Mucosa of rectum (tissue), 2 donors: ENCODE results near the gene GRIP1.

ENCODE experiments used
- H3K27ac ChIP-seq, 2 donors: one replicate each; pipeline ENCODE4 v1.7.0; 2013; ENCODE audit warnings: inconsistent platforms in 2 of 2, low read depth in 2 of 2, low read length in 2 of 2
- H3K27me3 ChIP-seq, 2 donors: one replicate each; pipeline ENCODE4 v1.7.0; 2013; ENCODE audit warnings: low read length in 2 of 2; ENCODE audit not compliant: control insufficient read depth in 2 of 2, insufficient read depth in 2 of 2
- H3K36me3 ChIP-seq, 2 donors: one replicate each; pipeline ENCODE4 v1.7.0; 2013; ENCODE audit warnings: low read length in 2 of 2; ENCODE audit not compliant: control insufficient read depth in 2 of 2, insufficient read depth in 2 of 2
- H3K4me1 ChIP-seq, 2 donors: one replicate each; pipeline ENCODE4 v1.7.0; 2013; ENCODE audit warnings: low read length in 2 of 2, mild to moderate bottlenecking in 1 of 2; ENCODE audit not compliant: control insufficient read depth in 2 of 2, insufficient read depth in 2 of 2
- H3K4me3 ChIP-seq, 2 donors: one replicate each; pipeline ENCODE4 v1.7.0; 2013; ENCODE audit warnings: low read length in 2 of 2
- H3K9ac ChIP-seq, 2 donors: one replicate each; pipeline ENCODE4 v1.7.0; 2013; ENCODE audit warnings: low read length in 2 of 2, low read depth in 1 of 2, mild to moderate bottlenecking in 1 of 2
- H3K9me3 ChIP-seq, 2 donors: one replicate each; pipeline ENCODE4 v1.7.0; 2013; ENCODE audit warnings: low read length in 2 of 2; ENCODE audit not compliant: control insufficient read depth in 2 of 2
- donor health status: healthy.
- donor health status: Normal muscosa, but diverticular disease.

The GRIP1 gene

DNA sequence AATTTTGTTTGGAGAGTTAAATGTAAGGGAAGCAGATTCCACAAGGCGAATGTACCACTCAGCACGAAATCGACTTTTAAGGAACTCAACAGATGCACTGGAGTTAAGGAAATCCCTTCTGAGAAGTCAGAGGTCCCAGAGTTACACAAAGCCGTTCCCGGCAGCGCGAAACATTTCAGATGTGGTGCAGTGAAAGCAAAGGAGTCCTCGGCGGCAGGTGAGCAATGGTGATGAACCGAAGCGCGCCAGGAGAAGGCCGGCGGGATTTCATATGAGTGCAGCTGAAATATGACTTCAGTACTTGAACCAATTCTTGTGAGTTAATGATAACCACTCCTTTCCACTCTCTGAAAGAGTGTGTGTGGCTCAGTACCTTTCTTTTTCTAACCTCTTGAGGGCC lies 183.2 kb downstream of the GRIP1 start:
- Histone ChIP-seq H3K27me3 (no peaks in the 10 kb centered on the region), H3K9me3 (no peaks in the 10 kb centered on the region), H3K9ac (no peak overlapping the region), H3K4me1 (no peaks in the 10 kb centered on the region), H3K27ac (no peak overlapping the region), H3K4me3 (no peak overlapping the region), H3K36me3 (no peaks in the 10 kb centered on the region)

DNA sequence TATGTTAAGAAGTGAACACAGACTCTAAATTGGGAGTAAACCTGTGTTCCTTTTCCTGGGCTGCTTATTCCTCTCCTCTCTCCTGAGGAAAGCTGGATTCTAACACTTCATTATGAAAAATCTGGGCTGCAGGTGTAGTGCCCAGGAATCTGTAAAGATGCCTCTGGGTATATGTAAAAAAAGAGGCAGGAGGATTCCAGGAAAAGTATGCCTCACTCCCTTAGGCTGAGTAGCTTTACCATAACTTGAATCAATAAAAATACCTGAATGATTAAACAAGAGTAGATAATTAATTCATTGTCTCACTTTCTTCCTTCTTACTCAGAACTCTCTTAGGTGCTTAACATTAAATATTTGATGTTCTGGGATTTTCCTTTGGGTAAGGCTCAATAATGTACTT lies 185.1 kb downstream of the GRIP1 start:
- H3K4me1 ChIP-seq: no peaks in the 10 kb centered on the region
- H3K9me3 ChIP-seq: no peaks in the 10 kb centered on the region
- H3K36me3 ChIP-seq: no peaks in the 10 kb centered on the region
- no peak overlapping the region for H3K9ac ChIP-seq
- H3K27ac ChIP-seq: no peak overlapping the region
- no peaks in the 10 kb centered on the region for H3K27me3 ChIP-seq
- H3K4me3 ChIP-seq: no peak overlapping the region

DNA sequence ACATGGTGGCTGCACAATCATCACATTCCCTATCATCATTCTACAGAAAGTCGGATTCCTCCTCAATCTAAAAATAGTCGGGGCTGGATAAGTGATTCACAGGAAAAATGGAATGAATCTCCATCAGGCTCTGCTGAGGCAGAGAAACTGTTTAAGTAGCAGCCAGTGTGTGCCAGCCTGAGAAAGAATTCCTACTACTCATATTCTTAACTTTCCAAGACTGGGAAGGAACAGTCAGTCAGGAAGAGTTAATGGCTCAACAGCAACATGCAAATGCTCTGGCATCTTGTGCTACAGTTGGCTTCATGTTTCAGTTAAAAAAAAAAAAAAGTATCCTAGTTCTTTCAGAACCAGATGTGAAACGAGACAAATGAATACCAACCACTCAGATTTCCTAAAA lies 187.0 kb downstream of the GRIP1 start:
- no peak overlapping the region for H3K4me3 ChIP-seq
- H3K27ac ChIP-seq: no peak overlapping the region
- no peak overlapping the region for H3K9ac ChIP-seq
- no peaks in the 10 kb centered on the region for H3K27me3 ChIP-seq
- no peaks in the 10 kb centered on the region for H3K36me3 ChIP-seq
- no peaks in the 10 kb centered on the region for H3K4me1 ChIP-seq
- no peaks in the 10 kb centered on the region for H3K9me3 ChIP-seq

DNA sequence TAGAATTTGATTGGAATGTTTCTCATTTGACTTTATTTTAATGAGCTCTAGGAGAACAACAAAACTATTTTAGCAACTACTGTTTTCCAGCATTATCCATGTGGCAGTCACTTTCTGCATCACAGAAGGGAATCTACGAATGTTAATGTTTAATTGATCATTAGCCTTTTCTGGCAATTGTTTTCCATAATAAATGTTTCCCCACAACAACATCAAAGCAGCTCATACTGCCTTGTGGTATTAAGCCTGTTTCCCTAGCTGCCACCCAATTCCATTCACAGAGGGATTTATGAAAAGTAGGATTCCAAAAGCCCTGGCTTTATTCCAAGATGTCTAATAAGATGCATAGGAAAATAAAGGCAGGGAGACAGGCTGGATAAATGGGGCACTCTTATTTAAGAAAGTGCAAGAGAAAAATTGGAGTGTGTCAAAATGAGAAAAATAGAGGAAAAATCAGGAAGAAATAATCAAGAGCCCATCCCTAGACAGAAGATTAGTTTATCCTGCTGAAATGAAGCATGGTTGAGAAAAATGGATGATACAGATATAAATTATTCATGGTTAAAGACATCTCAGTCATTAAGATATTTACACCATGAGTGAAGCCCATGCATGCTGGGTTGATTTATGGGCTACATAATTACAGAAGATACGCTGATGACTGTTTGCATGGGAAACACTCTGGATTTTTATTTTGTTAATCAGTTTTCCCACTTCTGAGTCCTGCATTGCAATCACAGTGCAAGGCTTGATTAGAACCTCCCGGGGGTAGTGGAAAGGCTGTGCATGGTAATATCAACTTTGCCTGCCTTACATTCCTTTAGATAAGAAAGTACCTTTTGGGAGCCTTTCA lies 196.3 kb downstream of the GRIP1 start:
- no peaks in the 10 kb centered on the region for H3K27me3 ChIP-seq
- no peaks in the 10 kb centered on the region for H3K36me3 ChIP-seq

DNA sequence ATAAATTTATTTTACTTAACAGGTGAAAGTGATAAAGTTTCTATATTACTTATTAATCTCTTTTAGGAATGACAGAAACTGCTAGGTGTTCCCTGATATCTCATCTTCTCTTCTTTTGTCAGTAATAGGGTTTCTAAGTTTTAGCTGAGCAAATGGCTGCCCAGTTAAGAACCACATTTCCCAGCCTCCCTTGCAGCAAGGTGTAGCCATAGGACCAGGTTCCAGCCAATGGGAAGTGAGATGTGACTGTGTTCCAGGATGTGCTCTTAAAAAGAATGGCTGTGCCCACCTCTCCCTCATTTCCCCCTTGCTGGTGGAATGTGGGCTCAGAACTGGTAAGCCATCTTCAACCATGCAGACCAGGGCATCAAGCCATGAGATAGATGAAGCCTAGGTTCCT lies 210.9 kb downstream of the GRIP1 start:
- H3K4me1 ChIP-seq: no peaks in the 10 kb centered on the region
- H3K4me3 ChIP-seq: no peak overlapping the region
- no peaks in the 10 kb centered on the region for H3K27me3 ChIP-seq
- no peak overlapping the region for H3K9ac ChIP-seq
- no peaks in the 10 kb centered on the region for H3K9me3 ChIP-seq
- no peak overlapping the region for H3K27ac ChIP-seq
- no peaks in the 10 kb centered on the region for H3K36me3 ChIP-seq

More for the DNA sequence above, 196.3 kb downstream of the GRIP1 start:
- Histone ChIP-seq H3K27ac (no peak overlapping the region), H3K9me3 (no peaks in the 10 kb centered on the region), H3K4me3 (no peak overlapping the region), H3K9ac (no peak overlapping the region), H3K4me1 (no peaks in the 10 kb centered on the region)

DNA sequence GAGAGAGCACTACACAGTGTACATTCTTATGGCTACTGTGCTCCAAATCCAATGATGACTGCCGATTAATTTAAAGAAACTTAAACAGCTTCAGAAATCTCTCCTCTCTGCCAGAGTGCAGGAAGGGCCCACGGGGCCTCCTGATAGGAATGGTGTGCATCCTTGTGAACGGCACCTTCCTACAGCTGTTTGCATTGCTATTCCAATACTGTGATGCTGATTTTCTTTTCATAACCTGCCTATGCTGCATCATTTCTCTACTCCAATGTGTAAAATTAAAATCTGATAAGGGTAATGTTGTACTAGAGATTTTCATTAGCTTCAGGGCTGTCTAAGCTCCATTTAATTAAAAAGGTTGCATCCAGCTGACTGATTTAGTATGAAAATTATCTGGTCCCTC lies 217.5 kb downstream of the GRIP1 start:
- Histone ChIP-seq H3K27ac (no peak overlapping the region), H3K9ac (no peak overlapping the region), H3K4me3 (no peak overlapping the region), H3K9me3 (no peaks in the 10 kb centered on the region), H3K36me3 (no peaks in the 10 kb centered on the region), H3K27me3 (no peaks in the 10 kb centered on the region), H3K4me1 (no peaks in the 10 kb centered on the region)

DNA sequence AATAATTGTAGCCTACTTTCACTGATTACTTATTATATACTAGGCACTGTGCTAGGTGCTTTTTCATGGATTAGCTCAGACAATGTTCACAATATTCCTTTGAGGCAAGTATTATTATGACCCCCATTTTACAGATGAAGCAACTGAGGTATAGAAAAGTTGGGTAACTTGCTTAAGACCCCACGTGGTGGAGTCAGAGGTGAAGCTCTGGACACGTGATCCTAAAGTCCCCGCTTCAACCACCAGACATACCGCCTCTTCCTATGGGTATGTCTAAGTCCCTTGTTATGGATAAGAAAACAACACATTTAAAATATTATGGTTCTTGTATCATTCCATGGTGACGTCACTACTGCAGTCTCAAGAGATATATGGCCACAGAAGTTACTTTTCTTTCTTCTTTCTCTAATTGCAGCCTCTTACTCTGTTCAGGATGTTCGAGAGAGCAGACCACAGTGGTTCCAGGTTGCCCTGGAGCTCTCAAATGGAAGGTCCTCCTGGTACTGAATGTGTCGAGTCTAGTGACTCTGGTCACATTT lies 218.9 kb downstream of the GRIP1 start:
- H3K9me3 ChIP-seq: no peaks in the 10 kb centered on the region
- no peaks in the 10 kb centered on the region for H3K36me3 ChIP-seq
- H3K27me3 ChIP-seq: no peaks in the 10 kb centered on the region

DNA sequence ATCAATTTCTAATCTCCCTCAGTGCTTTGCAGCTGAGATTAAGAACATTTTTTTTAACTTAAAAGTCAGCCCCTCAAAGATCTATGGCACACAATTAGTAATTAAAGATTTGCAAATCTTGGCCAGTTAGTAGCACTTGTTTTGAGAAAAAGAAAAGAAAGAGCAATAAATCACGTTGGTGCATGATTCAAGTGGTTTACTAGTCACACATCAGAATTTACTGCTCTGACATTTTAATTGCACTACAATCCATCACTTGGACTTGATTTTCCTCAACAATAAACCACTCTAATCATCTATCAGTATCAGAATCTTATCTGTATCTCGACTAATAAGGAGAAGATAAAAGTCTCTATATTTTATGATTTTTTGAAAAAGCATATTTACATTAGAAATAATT lies 222.3 kb downstream of the GRIP1 start:
- Histone ChIP-seq H3K27me3 (no peaks in the 10 kb centered on the region), H3K4me3 (no peak overlapping the region)

More for the DNA sequence above, 218.9 kb downstream of the GRIP1 start:
- H3K4me1 ChIP-seq: no peaks in the 10 kb centered on the region
- no peak overlapping the region for H3K9ac ChIP-seq
- no peak overlapping the region for H3K27ac ChIP-seq
- H3K4me3 ChIP-seq: no peak overlapping the region

DNA sequence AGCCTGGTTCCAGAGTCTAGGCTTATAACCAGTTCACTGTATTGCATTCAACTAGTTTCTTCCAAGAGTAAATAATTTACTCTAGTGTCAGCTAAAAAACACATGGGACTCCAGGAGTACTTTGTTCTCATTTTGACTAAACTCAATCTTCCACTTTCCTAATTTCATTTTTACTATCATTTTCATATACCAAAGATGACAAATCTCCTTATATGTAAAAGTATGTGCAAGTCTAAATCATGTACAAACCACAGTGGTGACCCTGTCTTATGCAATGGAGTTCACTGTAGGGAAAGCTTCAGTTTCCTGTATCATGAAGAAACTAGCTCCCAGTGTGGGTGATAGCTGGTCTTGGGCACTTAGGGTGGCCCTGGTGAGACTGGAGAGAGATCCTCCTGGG lies 225.0 kb downstream of the GRIP1 start:
- Histone ChIP-seq H3K36me3 (no peaks in the 10 kb centered on the region), H3K9me3 (no peaks in the 10 kb centered on the region), H3K9ac (no peak overlapping the region), H3K27me3 (no peaks in the 10 kb centered on the region), H3K4me1 (no peaks in the 10 kb centered on the region), H3K4me3 (no peak overlapping the region), H3K27ac (no peak overlapping the region)

More for the DNA sequence above, 222.3 kb downstream of the GRIP1 start:
- no peaks in the 10 kb centered on the region for H3K9me3 ChIP-seq
- no peak overlapping the region for H3K27ac ChIP-seq
- no peaks in the 10 kb centered on the region for H3K36me3 ChIP-seq
- H3K4me1 ChIP-seq: no peaks in the 10 kb centered on the region
- no peak overlapping the region for H3K9ac ChIP-seq

DNA sequence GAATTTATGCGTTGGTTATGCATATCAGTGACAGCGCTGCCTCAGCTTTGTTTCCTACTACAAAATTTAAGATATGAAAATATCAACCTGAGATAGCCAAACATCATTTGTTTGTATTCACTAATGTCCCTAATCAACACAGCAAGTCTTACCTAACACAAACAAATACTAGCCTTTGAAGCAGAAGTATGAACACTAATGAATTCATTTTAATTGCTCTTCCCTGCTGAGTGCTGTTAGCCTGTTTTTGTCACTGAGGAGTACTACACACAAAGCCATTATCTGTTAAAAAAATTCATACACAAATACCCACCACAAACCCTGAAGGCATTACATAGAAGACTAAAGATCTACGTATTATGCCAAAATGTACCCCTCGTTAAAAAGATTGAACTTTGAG lies 225.8 kb downstream of the GRIP1 start:
- Histone ChIP-seq H3K36me3 (no peaks in the 10 kb centered on the region), H3K9ac (no peak overlapping the region), H3K4me1 (no peaks in the 10 kb centered on the region), H3K4me3 (no peak overlapping the region), H3K27me3 (no peaks in the 10 kb centered on the region), H3K9me3 (no peaks in the 10 kb centered on the region), H3K27ac (no peak overlapping the region)
